ENCODE results near the gene ADARB2.
"Not testable (repeated sequence)": the region's sequence is repeated elsewhere in the genome, so short reads cannot be mapped to it uniquely, and the experiment has no call there.

ADARB2 gene

DNA sequence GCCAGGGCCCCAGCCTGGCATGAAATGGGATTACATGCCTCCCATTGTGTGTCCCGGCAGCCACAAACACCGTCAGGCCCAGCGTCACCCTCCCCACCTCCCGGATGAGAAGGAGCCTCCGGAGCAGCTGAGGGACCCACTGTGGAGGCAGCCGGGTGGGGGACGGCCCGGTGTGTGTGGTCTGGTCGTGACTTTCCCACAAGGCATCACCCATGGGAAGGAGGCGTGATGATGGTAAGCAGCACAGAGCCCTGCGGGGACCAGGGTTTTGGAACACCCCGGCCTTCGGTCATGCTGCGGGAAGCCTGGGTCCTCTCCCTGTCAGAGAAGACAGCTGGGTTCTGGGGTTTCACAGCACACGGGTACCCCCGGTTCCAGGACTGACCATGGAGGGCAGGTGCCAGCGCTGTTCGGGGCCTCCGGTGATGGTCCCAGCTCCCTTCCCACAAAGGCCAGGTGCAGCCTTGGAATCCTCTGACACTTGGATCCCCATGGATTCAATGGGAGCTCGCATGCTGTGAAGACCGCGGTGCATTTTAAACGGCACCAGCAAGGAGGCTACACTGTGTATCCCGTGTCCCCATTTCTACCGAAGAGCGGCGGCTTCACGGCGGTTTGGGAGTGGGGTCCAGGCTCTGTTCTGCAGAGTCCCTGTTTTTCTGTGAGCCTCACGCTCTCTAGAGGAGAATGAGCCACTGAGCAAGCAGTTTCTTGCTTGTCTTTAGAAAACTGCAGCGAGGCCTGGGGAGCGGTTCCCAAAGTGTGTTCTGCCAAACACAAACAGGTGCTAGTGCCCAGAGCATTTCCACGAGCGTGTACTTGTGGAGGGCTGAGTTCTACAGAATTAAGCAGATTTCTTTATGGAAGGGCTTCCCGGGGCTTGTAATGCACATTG lies 336.0 kb downstream of the ADARB2 start:
- no peak for DNase-seq

DNA sequence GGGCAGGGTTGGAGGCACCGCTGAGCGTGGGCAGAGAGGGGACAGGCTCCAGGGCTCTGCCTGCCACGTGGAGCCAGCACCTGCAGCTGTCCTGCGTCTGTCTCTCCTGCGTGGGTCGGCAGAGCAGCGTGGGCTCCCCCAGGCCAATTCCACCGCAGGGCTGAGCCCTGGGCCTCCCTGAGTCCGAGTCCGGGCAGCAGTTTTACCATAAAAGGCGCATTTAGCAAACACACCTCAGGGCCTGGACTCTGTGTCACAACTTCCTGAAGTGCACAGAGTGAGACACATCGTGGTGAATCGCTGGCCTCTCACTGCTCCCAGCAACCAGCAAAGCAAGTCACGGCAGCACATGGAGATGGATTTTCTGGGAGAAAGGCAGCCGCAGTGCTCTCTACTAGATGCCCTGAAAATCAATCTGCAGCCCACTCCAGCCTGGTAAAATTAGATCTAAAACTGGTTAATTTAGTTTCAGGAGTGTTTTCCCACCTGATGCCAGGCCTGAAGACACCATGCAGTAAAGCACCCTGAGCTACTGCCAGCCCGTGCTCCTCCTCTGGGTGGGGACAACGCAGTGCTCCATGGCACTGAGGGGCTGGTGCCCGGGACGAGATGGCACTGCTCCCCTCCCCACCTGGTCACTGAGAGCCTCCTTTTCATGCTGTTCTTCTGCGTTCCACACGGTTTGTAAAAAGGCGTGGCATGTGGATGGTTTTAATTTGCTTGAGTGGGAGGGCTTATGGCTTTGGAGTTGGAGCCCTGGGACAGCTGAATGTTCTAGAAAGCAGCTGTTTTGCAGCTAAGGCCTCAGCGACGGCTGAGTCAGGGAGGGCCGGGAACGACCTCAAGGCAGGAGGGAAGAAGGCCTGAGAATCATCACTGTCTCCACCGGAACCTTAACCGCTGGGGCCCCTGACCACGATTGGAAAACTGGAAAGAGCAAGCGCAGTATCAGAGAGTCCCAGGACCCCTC lies 336.9 kb downstream of the ADARB2 start:
- no peak for DNase-seq

DNA sequence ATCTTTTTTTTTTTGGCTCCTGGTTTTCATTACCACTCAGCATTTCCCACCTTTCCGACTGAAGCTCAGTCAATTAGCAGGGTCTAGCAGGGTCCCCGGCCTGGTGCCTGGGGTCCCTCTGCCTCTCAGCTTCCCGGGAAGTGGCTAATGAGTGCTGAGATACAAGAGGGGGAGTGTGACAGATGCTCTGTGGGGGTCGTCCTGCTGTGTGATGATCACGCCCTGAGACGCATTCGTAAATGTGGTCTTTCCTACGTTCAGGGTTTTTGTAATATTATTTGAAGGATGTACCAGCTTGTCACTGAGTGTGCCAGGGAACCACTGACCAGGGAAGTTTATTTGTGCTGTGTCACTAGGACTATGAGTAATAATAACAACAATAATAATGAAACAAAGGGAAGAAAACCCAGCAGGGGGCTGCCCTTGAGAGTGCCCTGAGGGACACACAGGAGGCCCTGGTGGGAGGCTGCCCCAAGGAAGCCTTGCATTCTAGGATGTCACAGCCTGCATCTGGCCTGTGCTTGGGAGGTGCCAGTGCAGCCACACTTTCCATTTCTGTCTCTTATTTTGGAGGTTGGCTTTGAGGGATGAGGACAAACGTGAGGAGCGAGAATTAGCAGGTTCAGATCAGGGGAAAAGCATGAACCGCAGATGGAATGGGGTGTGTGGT lies 337.8 kb downstream of the ADARB2 start:
- DNase-seq, result no peak

DNA sequence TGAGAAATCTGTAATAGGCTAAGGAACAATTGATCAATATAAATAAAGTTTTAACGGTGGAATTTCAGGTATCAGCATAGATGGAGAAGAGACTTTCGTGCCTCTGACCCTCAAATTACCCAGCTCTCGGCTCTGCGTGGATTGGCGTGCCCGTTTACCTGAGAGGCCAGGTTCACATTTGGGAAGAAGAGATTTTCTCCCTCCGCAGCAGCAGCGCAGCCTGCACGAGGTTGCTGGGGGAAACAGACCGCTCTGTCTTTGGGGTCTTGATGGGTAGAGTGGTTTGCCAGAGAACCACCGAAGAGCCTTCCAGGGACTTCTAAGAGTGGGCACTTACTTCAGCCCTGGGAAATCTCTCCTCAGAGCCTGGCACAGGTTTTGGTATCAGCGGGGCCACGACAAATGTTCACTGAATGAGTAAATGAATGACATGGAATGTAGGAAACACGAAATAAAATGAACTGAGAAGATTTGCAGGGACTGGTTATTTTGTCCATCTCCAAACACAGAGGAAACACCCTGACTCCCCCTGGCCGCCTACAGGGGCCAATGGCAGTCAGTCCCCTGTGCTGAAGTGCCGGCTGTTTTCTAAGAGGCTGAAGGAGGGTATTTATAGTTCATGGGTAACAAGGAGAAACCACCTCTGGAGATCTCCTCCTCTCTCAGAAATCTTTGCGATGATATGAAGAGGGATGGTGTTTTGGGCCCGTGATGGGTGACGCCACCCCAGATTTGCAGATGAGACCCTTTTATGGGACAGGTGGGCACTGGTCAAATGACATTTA lies 338.5 kb downstream of the ADARB2 start:
- no peak for DNase-seq

DNA sequence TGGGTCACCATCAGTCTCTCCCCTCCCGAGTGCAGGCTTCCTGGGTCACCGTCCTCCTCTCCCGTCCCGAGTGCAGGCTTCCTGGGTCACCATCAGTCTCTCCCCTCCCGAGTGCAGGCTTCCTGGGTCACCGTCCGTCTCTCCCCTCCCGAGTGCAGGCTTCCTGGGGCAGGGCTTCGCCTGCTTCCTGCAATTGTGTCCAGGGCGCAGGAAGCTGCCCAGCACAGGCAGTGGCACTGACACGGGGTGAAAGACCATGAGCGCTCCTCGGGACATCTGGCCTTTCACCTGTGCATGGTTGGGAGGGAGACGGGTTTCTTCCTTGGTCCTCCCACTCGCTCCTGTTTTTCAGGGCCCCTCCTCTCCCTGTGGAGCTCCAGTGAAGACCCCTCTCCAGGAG lies 339.2 kb downstream of the ADARB2 start:
- not testable (repeated sequence) for DNase-seq

DNA sequence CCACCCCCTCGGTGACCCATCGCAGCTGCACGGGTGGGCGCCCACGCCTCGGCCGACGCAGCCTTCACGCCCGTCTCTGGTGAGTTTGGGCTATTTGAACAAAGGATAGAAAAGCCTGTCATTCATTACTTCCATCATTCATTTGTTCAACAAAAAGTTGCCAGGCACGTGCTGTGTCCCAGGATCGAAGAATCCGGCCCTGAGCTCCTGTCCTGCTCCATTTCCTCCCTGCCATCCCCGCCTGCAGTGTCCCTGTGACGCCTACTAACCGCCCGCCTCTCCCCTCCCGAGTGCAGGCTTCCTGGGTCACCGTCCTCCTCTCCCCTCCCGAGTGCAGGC lies 341.1 kb downstream of the ADARB2 start:
- DNase-seq, result no peak

DNA sequence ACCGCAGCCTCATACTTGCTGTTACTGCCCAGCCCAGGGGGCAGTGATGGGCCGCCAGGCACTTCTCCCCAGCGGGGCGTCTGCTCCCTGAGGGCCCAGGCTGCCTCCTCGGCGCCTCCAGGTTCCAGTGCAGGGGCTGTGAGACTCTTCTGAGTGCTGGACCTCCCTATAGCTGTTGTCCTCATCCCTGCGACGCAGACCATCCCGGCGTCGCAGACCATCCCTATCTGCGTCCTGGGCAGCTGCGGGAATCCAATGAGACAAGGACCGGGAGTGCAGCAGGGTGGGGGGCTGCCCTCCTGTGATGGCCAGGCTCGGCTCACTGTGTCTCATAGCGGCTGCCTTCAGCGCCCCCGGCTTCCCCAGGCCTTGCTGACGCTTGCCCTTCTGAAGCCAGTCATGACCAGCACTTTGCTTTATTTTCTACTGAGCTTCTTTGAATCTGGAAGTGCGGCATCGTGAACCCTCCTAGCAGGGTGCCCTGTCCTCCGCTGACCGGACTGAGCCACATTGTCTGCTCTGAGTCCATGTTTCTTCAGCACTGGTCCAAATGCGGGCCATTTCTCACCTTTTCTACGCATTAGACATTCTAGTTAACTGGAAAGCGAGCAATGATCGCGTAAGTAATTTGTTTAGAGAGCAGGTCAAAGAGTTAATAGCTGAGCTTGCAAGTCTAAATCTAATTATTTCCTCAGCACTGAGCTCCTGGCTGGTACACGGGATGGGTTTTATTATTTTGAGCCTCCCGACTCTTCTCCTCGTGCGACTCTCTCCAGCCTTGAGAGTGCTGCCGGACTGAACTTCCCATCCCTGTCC lies 341.6 kb downstream of the ADARB2 start:
- no peak for DNase-seq

DNA sequence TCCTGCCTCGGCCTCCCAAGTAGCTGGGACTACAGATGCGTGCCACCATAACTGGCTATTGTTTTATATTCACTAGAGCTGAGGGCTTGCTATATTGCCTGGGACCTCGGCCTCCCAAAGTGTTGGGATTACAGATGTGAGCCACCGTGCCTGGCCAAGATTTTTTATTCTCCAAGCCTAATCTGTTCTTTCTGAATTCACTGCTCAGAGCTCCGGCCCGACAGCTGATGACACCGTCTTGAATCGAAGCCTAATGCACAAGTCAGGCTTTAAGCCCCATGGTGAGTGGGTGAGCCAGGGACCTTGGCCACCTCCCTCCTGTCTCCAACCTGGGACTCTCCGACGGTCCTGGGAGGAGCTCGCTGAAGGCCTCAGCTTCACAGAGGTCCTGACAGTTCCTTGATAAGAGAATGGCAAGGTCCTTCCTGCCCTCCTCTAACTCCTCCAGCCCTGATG lies 342.3 kb downstream of the ADARB2 start:
- no peak for DNase-seq

DNA sequence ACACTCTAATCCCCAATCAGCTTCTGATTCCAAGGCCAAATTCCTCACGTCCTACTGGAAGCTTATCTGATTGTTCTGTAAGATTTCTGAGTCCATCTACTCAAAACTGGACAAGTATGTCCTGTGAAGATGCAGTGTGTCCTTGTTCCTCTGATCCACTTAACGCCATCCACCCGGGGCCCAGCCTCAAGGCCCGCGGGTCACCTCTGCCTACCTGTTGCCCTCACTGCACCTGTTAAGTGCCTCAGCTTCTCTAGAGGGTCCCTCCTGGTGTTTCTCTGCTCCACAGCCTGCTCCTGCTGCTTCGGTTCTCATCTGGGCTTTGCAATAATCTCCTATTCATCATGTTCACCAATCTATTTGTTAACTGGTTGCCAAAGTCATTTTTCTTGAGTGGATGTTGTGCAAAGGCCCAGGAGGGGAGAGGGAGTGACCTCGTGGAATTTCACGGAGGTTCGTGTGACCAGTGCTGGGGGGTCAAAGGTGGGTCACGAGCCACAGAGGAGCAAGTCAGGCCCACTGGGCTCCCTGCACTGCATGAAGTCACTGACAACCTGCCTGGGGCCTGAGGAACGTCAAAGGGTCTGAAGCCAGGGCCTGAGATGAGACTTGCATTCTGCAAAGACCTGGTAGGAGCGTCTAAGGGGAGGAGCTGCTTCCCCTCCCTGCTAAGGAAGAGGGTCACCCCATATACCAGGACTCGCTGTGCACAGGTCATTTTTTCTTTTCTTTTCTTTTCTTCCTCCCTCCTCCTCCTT lies 343.0 kb downstream of the ADARB2 start:
- no peak for DNase-seq

DNA sequence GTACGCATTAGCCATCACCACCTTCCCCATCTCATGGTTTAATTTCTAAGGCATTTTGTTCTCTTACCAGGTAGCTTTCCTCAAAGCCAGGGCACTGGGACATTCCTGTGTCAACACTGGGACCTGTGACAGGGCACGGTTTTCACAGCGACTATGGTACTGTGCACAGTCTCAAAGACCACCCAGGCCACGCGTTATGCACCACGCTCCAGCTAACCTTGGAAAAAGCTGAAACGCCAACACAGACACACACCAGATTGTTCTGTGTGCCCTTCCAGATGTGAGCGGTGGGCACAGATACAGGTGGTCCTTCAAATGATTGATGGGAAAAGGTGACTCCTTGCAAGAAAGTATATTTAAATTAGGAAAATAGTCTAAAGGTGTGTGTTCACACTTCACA lies 343.8 kb downstream of the ADARB2 start:
- DNase-seq, result no peak

DNA sequence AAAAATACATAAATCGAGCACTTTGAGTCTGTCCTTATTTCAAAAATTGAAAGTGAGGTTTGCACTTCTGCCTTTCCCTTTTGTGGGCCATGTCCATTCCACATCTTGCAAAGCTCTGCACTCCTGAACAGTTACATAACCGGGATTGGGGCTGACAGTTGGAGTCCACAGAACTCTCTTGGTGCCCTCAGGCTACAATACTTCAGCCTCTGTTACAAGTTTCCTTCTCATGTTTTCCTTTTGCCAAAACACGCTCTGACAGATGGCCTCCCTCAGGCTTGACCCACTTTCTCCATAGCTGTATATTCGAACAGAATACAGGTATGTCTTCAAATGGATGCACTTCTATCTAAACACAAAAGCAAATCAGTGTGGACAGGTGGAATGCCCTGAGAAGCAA lies 345.2 kb downstream of the ADARB2 start:
- DNase-seq, result no peak

DNA sequence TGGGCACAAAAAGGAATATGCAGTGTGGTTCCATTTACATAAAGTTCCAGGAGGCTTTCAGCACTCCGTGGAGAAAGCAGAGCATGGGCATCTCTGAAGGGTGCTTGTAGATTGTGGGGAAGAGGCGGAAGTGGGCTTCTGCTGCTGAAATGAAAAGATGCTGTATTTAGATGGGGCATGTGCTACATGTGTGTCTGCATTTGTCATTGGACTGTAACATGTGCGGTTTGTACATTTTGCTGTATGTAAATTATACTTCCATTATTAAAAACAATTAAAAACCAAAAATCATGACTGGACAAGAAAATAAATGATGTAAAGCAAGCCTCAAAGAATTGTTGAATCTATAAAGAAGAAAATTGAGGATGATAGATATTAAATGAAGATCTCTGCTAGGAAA lies 347.1 kb downstream of the ADARB2 start:
- no peak for DNase-seq

DNA sequence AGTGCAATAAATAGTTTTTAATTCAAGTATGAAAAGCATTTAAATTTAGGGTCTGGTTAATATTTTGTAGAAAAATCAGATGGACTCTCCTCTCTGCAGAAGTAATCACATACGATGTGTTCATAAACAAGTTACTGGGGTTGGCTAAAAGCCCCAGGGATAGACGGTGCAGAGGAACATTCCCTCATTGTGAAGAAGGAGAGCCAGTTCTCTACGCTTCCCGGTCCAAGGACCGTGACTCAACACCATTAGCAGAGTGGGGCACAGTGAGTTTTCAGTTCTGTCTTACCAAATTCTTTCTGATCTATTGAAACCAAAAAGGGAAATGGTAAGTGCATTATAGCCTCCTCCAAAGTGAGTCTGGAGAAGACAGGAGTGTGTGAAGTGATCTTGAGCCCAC lies 353.3 kb downstream of the ADARB2 start:
- DNase-seq, result no peak

DNA sequence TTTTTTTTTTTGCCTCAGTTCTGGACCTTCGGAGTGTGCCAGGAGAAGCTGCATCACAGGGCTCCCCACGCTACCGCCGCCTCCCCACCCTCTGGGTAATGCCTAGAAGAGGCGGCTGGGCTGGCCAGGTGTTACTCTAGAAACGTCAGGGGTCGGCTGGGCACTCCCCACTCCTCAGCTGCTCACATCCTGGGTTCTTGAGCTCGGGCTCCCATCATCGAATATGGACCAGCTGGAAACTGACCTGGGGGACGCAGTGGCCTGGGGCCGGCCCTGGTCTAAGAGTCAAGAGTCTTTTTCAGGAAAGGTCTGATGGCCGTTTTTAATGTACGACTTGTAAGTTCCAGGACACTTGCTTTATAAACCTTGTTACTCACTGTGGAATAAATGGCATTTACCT lies 354.6 kb downstream of the ADARB2 start:
- peak; percentile 1 for DNase-seq

DNA sequence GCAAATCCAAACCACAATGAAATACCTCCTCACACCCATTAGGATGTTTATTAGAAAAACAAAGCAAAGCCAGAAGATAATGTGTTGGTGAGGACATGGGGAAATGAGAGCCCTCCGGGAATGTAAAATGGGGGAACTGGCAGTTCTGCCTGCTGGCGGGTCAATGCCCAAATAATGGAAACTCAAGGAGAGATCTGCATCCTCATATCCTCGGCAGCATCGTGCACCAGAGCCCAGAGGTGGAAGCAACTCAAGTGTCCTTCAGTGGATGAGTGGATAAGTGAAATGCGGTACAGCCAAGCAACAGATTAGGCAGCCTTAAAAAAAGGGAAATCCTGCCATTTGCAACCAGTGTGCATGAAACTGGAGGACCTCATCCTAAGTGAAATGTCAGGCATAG lies 356.0 kb downstream of the ADARB2 start:
- DNase-seq, result no peak

DNA sequence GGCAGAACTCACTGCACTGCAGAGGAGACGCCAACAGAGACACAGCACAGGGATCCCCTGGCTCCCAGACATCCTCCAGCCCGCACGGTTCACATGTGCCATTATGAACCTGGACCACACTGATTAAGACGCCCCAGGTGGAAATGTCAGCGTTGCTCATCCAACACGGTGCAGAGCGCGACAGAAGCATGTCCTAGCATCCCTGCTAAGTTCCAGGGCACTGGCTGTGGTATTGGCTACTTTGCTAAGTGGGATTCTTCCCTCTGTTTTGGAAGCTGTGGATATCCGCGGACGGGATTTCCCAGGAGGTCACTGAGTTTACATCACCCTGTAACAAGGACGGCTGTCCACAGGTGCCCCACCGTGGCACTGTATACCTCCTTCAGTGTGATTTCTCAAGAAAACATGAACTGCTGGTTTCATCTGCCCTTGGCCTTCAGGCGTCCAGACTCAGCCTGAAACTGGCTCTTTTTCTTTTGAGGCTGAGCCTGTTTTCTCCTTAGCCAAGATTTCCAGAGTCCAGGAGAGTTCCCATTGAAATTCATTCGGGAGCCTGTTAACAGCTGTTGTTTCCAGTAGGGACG lies 357.1 kb downstream of the ADARB2 start:
- no peak for DNase-seq

DNA sequence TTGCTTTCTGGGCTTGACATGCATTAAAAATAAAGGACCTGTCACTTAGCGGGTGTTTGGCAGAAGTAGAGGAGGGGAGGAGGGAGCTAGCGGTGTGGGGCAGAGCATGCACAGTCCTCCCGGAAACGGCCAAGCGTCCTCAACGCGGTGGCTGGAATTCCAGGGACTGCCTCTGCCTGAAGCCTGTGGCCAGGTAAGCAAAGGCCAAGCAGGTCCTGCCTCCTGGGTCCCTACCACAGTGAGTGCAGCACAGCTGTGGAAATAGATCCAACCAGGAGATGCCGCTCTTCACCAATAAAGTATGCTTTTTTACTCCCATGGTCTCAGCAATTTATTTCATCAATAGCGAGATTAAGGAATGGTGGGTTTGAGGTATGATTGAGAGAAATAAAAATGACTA lies 357.7 kb downstream of the ADARB2 start:
- no peak for DNase-seq

DNA sequence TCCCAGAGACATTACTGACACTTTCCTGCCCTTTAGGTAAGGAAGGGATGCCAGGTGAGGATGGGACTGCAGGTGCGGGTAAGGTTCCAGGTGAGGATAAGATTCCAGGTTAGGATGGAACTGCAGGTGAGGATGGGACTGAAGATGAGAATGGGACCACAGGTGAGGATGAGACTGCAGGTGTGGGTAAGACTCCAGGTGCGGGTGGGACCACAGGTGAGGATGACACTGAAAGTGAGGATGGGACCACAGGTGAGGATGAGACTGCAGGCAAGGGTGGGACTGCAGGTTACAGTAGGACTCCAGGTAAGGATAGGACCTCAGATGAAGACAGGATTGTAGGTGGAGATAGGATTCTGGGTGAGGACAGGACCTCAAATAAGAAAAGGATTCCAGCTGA lies 358.9 kb downstream of the ADARB2 start:
- DNase-seq, result no peak

DNA sequence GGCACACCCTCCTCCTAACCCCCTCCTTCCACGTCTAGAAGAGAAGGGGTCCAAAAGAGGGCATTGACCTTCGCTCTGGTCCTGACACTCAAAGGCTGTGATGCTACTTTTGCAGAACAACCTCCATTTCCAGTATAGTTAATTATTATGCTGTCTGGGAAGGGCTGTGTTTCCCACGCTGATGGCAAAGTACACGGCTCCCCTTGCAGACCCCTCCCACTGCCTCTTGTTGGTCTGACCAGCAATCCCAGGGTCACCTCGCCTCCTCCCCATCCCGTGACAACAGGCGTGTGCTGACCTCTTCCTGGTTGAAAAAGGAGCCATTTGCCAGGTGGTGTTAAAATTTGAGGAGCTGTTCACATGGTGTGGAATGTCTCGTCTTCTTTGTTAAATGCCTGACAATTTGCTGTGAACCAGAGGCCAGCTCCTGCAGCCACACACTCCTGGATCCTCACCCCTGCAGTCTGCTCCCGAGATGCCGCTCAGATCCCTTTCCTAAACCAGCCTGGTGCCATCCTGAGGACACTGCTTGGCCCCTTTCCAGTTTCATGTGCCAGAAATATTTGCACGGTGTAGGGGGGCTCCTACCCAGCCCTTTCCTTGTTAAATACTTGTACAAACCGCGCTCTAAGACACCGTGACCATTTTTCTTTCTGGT lies 359.5 kb downstream of the ADARB2 start:
- no peak for DNase-seq

DNA sequence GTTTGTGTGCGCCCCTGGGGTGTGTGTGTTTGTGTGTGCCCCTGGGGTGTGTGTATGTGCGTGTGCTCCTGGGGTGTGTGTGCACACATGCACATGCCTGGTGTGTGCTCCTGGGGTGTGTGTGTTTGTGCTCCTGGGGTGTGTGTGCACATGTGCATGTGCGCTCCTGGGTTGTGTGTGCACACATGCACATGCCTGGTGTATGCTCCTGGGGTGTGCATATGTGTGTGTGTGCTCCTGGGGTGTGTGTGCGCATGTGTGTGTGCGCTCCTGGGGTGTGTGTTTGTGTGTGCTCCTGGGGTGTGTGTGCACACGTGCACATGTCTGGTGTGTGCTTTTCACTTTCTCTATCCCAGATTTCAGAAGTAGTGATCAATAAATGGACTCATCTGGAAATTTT lies 360.1 kb downstream of the ADARB2 start:
- no peak for DNase-seq
